ENCODE data around the gene SLC25A1. TPM values are rescaled to one million over a fixed set of nuclear protein-coding genes. Genes with fewer than 3 reads are reported as not detected.

Gene SLC25A1
- total and polyA plus RNA-seq, 8 donors = 45.7 to 99.3 (median 52.2) TPM

- DNase-seq (no peak), ATAC-seq (no peak)
- TF ChIP-seq CTCF (IDR thresholded peaks at IDR 0.05) = no peak
- peaks cover 0 to 63% of the 10 kb centered on the region in 2 donors for H3K36me3 ChIP-seq
- intact Hi-C loops (cut with DNase I) = no loop called here
- no peaks in the 10 kb centered on the region for H3K27me3 ChIP-seq
- H3K4me1 ChIP-seq = no peaks in the 10 kb centered on the region
- H3K4me3 ChIP-seq = no peak overlapping the region
- no peak overlapping the region for H3K27ac ChIP-seq
- no peaks in the 10 kb centered on the region for H3K9me3 ChIP-seq
These were observed 46.4 kb downstream of the SLC25A1 start for GRCh38 chr22:19132153-19132552.

GRCh38 chr22:19131685-19132015 is 46.9 kb downstream of the SLC25A1 start:
- intact Hi-C loops (cut with DNase I) = no loop called here

GRCh38 chr22:19130959-19131684 is 47.4 kb downstream of the SLC25A1 start, which contains the start of gene TSSK2:
Gene TSSK2 (plus strand): TSS chr22:19131308. CDS start chr22:19131400, 92 bp downstream.
- no peaks in the 10 kb centered on the region for H3K4me1 ChIP-seq
- intact Hi-C loops (cut with DNase I) = no loop called here
- DNase-seq (no peak), ATAC-seq (no peak)
- no peak for TF ChIP-seq CTCF (IDR thresholded peaks at IDR 0.05)
- H3K9me3 ChIP-seq = no peaks in the 10 kb centered on the region
- H3K27me3 ChIP-seq = no peaks in the 10 kb centered on the region
- no peak within 1 kb of the TSS for H3K27ac ChIP-seq
- H3K4me3 ChIP-seq = no peak within 1 kb of the TSS
- H3K36me3 ChIP-seq = peaks cover 0 to 53% of the 10 kb centered on the region in 2 donors

More at GRCh38 chr22:19131685-19132015, 46.9 kb downstream of the SLC25A1 start:
- no peak for TF ChIP-seq CTCF (IDR thresholded peaks at IDR 0.05)
- no peaks in the 10 kb centered on the region for H3K9me3 ChIP-seq
- no peak overlapping the region for H3K27ac ChIP-seq
- peaks cover 0 to 58% of the 10 kb centered on the region in 2 donors for H3K36me3 ChIP-seq
- DNase-seq = no peak
- H3K4me1 ChIP-seq = no peaks in the 10 kb centered on the region
- no peak for ATAC-seq
- no peaks in the 10 kb centered on the region for H3K27me3 ChIP-seq
- no peak overlapping the region for H3K4me3 ChIP-seq

GRCh38 chr22:19129871-19130270 is 48.7 kb downstream of the SLC25A1 start:
- no peak overlapping the region for H3K27ac ChIP-seq
- no peak overlapping the region for H3K4me3 ChIP-seq
- no peaks in the 10 kb centered on the region for H3K9me3 ChIP-seq
- intact Hi-C loops (cut with DNase I) = no loop called here
- no peaks in the 10 kb centered on the region for H3K27me3 ChIP-seq
- no peaks in the 10 kb centered on the region for H3K4me1 ChIP-seq
- H3K36me3 ChIP-seq = peaks cover 0 to 40% of the 10 kb centered on the region in 2 donors
- no peak for TF ChIP-seq CTCF (IDR thresholded peaks at IDR 0.05)
- ATAC-seq = no peak
- DNase-seq = no peak

- intact Hi-C loops (cut with DNase I) = no loop called here
- no peak overlapping the region for H3K27ac ChIP-seq
These were observed 49.4 kb downstream of the SLC25A1 start for GRCh38 chr22:19128946-19129727.

More at GRCh38 chr22:19128946-19129727, 49.4 kb downstream of the SLC25A1 start:
- Histone ChIP-seq H3K9me3 (no peaks in the 10 kb centered on the region), H3K36me3 (peaks cover 0 to 33% of the 10 kb centered on the region in 2 donors), H3K4me1 (no peaks in the 10 kb centered on the region), H3K4me3 (no peak overlapping the region), H3K27me3 (no peaks in the 10 kb centered on the region)
- DNase-seq = no peak
- TF ChIP-seq CTCF (IDR thresholded peaks at IDR 0.05) = no peak
- no peak for ATAC-seq

All from left lung (tissue), 10 donors.